Epithelial cell of esophagus (primary cell): ENCODE data around the gene RTL9.
"Not testable (repeated sequence)": the region's sequence is repeated elsewhere in the genome, so short reads cannot be mapped to it uniquely, and the experiment has no call there.

Source experiments
- DNase-seq: peaks from one replicate; pipeline ENCODE4 v3.0.0; 2010; ENCODE audit warnings: low read depth
- H3K4me3 ChIP-seq: 2 replicates; pipeline ENCODE4 v1.5.1; 2011; ENCODE audit warnings: mild to moderate bottlenecking, low read length, control low read depth
- TF ChIP-seq, protein P1 (sequence below): IDR thresholded peaks from 2 replicates; pipeline ENCODE4 v1.5.1; 2011; ENCODE audit warnings: low read depth, mild to moderate bottlenecking, low read length, control low read depth, inconsistent platforms; ENCODE audit not compliant: insufficient read depth; ENCODE audit errors: missing control alignments

Gene RTL9

DNA sequence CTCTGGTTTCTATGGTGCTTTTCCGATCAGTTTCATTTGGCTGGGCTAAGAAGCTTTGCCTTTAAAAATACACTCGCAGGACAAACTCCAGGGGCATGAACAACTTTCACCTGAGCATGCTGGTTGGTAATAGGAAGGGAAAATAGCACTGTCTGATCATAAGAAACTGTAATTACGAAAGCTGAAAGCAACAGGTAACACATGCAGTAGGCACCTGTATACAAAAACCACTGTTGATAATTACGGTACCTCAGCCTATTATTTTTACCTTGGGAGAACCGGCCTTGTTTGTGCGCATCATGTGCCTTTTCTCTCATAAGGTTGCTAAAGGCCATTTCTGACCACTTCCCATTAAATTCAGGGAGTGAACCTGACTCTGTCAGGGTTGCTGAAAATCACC lies 45.7 kb downstream of the RTL9 start:
- H3K4me3 ChIP-seq = no peak overlapping the region
- TF ChIP-seq, protein P1, sequence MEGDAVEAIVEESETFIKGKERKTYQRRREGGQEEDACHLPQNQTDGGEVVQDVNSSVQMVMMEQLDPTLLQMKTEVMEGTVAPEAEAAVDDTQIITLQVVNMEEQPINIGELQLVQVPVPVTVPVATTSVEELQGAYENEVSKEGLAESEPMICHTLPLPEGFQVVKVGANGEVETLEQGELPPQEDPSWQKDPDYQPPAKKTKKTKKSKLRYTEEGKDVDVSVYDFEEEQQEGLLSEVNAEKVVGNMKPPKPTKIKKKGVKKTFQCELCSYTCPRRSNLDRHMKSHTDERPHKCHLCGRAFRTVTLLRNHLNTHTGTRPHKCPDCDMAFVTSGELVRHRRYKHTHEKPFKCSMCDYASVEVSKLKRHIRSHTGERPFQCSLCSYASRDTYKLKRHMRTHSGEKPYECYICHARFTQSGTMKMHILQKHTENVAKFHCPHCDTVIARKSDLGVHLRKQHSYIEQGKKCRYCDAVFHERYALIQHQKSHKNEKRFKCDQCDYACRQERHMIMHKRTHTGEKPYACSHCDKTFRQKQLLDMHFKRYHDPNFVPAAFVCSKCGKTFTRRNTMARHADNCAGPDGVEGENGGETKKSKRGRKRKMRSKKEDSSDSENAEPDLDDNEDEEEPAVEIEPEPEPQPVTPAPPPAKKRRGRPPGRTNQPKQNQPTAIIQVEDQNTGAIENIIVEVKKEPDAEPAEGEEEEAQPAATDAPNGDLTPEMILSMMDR = no peak
- no peak for DNase-seq

DNA sequence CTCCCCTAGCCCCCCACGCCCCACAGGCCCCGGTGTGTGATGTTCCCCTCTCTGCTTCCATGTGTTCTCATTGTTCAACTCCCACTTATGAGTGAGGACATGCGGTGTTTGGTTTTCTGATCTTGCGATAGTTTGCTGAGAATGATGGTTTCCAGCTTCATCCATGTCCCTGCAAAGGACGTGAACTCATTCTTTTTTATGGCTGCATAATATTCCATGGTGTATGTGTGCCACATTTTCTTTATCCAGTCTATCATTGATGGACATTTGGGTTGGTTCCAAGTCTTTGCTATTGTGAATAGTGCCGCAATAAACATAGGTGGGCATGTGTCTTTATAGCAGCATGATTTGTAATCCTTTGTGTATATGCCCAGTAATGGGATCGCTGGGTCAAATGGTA lies 47.6 kb downstream of the RTL9 start:
- not testable (repeated sequence) for DNase-seq, H3K4me3 ChIP-seq

DNA sequence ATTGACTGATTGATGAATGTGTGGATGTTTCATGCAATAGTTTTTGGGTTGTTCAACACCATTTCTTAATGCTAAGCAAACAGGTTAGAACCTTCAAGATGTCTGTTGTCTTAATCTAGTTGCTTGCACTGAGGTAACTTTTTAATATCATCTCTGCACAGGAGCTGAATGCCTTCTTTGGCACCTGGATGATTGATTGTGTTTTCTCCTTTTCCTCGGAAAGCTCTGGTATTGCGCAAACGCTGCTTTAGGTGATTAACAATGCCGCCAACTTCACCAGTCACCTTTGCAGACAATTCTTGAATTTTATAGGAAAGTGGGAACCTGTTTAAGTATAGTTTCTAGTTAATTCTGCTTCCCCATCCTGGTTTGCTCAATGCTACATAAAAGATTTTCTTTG lies 48.2 kb downstream of the RTL9 start:
- no peak overlapping the region for H3K4me3 ChIP-seq
- peak; percentile 55 for DNase-seq

DNA sequence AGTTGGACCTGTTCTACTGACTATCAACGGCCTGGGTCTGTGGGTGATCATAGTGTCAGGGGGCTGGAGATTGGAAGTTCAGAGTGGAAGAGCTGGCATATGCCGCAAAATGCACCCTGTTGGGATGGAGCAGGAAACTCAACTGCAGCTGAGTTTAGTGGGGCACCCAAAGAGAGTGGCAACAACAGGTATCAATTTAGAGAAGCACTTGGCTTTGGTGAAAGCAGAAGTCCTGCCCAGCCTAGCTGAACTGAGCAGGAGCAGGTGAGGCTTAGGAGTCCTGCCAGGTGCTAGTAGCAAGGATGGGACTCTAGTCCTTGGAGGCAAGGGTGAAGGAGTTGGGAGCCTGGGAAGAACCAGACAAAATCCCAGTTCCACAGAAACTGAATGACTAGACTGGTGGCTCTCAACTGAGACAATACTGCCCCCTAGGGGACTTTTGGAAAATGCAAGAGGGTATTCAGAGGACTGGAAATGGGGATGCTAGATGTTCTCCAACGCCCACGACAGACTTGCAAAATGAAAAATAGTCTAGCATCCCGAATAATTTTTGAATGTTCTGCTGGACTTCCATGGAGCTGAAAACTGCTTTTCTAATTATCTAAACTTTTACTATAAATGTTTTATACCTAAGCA lies 49.4 kb downstream of the RTL9 start:
- TF ChIP-seq, protein P1 = peak; percentile 72
- no peak overlapping the region for H3K4me3 ChIP-seq
- peak; percentile 70 for DNase-seq

More for the DNA sequence above, 48.2 kb downstream of the RTL9 start:
- TF ChIP-seq, protein P1 = no peak
